HG02759 (cell line): ENCODE results near the gene BEND6.
"Not testable (repeated sequence)": the region's sequence is repeated elsewhere in the genome, so short reads cannot be mapped to it uniquely, and the experiment has no call there.

Experiments
- ATAC-seq: cut with Tn5 transposase; IDR thresholded peaks from one replicate; pipeline ENCODE4 v1.9.1; 2021; ENCODE audit warnings: mild to moderate bottlenecking, moderate library complexity; ENCODE audit not compliant: unreplicated experiment

The BEND6 gene

DNA sequence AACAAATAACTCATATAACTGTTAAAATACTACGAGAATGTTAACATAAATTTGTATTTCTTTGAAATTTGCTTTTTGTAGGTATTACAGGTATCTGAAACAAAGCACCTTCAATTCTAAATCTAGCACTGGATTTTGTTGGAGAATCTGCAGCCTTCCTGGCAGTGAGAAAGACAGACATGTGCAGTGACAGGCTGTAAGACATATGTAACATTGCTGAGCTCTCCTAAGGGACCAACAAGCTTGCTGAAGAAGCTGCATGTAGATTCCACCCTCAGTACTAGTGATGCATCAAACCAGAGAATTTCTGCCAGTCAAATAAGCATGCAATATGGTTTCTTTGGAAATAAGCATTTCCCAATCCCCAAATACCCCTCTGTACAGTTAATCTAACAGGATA lies 71.1 kb downstream of the BEND6 start:
- no peak for ATAC-seq

DNA sequence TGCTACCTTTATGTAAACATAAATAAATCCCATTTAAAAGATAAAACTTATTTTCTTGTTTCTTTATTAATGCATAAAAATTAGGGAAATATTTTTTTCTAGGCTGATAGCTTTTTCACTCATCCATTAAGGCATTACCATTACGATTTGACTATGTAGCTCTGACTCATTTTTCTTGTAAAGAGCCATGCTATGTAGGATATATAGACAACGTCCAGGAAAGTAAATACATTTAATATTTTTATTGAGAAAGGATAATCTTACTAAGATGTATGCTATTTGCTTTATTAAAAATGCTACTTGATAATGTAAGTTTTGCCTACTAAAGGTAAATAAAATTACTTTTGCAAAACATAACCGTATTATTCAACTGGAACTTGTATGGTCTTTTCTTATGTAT lies 72.4 kb downstream of the BEND6 start:
- ATAC-seq = no peak

DNA sequence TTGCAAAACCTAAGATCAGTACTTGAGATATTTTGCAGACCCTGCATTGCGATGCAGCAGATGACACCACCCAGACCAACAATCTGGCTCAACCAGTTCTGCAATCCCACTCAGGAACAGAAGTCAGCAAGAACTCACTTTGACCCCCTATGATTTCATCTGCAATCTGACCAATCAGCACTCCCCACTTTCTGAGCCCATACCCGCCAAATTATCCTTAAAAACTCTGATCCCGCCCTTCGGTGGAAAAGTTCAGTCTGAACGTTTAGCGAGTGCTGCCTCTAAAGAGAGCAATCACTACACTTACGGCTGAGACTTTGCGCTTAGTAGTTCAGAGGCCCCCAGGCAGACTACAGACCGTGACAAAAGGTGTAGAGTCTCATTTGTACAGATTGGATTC lies 74.3 kb downstream of the BEND6 start:
- no peak for ATAC-seq

DNA sequence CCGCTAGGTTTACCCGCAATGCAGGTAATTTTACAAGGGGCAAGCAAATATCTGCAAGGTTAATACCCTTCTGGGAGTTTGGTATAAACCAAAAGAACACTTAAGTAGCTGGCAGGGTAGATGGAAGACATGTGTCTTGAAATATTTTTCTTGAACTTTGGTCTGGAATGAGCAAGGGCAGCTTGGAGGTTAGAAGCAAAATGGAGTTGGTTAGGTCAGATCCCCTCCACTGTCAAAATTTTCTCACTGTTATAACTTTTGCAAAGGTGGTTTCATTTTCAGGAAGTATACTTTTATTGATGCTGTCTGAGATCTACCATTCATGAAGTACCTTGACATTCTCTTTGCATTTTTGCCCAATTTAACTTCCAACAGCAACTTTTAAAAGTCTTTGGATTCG lies 78.3 kb downstream of the BEND6 start:
- ATAC-seq = no peak

DNA sequence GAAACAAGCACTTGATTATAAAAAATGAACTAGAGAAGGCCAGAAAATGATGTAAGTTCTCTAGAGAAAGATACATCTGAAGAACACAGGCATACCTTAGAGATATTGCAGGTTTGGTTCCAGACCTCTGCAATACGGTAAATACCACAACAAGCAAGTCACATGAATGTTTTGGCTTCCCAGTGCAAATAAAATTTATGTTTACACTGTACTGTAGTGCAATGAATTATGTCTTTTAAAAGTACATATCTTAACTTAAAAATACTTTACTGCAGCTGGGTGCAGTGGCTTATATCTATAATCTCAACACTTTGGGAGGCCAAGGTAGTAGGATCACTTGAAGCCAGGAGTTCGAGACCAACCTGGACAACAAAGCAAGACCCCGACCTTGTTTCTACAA lies 80.6 kb downstream of the BEND6 start:
- no peak for ATAC-seq

- ATAC-seq = no peak
Measured at GRCh38 chr6:57038906-57039305, 84.0 kb downstream of the BEND6 start.

- ATAC-seq = no peak
Measured at GRCh38 chr6:57040011-57040410, 85.1 kb downstream of the BEND6 start.

- not testable (repeated sequence) for ATAC-seq
Measured at GRCh38 chr6:57044061-57044460, 89.2 kb downstream of the BEND6 start.

DNA sequence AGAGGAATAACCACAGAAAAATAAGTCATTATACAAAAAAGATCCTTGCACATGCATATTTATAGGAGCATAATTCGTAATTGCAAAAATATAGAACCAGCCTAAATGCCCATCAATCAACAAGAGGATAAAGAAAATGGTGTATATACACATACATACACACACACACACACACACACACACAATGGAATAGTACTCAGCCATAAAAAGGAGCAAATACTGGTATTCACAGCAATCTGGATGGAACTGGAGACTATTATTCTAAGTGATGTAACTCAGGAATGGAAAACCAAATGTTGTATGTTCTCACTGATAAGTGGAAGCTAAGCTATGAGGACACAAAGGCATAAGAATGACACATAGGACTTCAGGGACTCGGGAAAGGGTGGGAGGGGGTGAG lies 89.7 kb downstream of the BEND6 start:
- ATAC-seq = no peak

DNA sequence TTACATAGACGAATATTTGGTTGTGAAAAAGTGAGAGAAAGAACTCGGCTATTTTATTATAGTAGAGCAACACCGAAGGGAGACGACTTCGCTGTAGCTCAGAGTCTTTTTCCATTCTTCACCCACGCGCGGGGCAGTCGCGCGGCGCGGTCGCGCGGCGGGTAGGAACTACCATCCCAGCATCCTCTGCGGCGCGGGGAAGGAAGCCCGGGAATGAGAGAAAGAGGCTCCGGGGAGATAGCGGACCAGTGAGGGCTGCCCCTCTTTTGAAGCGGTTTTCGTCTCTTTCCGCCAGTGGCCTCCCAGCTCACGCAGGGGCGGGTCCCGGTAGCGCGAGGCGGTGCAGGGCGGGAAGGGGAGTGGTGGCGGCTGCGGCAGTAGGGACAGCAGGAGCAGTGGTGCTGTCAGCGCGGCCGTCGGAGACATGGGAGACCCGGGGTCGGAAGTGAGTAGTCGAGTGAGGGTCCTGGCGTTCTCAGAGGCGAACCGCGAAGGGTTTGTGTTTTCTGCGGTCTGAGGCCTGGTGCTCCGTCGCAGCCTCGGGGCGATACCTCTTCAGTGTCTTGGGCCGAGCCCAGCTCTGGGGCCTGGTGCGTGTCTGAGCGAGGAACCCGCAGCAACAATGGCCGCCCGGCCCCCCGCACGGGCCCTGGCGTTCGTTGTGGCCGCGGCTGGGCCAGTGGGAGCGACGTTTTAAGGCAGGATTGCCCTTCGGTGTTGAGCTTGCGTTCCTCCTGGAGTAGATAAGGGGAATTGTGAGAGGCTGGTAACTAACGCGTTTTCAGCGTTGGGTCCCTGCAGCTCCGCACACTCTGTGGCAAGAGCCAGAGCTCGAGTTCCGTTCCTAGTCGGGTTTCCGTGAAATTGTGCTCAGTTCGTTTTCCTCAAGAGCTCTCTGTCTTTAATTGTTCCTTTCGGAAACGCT lies 91.7 kb downstream of the BEND6 start, which contains the start of gene KIAA1586:
Gene KIAA1586, plus strand, starts transcription at position 362 of the 925 bp plus-strand sequence. Its CDS starts 63 bp downstream, at position 425.
- ATAC-seq = peak; percentile 94

DNA sequence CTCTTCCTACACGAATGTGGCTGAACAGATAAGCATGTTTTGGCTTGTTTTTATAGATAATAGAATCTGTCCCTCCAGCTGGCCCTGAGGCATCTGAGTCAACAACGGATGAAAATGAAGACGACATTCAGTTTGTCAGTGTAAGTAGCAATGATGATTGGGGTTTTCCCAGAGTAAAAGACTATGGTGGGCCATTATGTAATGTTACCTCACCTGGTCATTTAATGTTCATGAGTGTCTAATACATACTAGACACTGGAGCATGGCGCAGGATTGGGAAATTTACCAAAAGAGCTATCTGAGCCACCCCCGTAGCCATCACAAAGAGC lies 92.3 kb downstream of the BEND6 start:
- ATAC-seq = peak; percentile 23

DNA sequence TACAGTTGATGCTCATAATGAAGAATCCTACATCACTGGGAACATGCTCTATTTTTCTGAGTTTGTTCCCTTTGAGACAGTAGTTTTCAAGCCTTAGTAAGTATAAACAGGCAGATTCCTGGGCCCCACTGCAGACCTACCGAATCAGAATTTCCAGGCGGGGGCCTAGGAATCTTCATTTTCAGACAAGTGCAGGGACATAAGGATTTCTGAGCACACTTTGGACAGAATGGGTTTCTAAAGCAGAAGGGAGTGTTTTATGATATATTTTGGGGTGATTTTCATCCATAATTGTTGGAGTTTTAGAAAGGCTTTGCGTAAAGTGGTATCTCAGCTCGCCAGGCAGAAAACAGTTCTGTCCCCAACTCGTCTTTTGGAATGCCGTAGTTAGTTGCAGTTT lies 93.0 kb downstream of the BEND6 start:
- ATAC-seq = not testable (repeated sequence)

GRCh38 chr6:57048577-57048976 lies 93.7 kb downstream of the BEND6 start:
- no peak for ATAC-seq

- no peak for ATAC-seq
Measured at GRCh38 chr6:57063847-57064246, 108.9 kb downstream of the BEND6 start.

DNA sequence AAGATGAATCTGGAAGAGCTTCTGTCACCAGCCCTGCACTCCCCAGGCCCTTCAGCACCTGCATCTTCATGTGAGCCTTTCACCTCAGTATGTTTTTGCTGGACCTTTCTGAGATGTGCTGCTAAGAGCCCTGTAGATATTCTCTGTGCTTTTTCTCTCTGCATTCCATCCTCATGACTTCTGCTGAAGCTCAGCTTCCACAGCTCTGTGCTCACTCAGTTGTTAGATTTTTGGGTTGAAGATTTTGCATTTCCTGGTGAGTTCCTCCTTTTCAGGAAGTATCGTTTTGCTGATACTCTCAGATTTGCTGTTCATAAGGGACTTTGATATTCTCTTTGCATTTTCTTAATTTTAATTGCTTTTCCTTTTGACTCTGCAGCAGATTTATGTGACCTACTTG lies 109.9 kb downstream of the BEND6 start:
- ATAC-seq = no peak

DNA sequence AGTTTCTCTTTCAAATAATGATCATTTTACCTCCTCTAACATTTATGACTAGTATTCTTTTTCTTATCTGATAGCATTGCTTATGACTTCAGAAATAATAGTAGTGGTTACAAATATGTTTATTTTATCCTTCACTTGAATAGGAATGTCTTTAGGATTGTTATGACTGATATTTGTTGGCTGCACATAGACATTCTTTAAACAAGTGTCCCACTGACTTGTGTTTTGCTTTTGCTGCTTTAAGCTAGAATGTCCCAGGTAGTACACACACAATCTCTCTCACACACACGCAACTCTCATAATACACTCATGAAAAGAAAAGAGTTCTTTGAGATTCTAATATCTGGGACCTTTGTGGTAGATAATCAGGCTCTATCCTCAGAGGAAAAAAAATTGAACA lies 113.2 kb downstream of the BEND6 start:
- ATAC-seq = no peak

DNA sequence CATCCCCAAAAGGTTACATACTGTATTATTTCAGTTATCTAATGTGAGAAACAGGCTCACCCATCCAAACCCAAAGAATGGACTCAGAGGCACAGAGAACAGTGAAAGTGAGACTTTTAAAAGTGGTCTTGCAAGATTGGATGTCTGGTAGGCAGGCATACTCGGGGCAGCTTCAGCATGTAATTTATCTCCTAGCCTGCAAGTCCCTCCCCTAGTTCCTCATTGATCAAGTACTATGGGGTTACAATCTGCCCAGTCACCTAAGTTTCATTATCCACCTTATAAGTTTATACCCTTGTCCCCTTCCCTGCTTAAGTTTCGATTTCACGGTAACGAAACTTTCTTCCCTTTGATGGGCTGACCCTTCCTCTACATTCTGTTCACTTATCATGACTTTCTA lies 114.3 kb downstream of the BEND6 start:
- ATAC-seq = no peak

DNA sequence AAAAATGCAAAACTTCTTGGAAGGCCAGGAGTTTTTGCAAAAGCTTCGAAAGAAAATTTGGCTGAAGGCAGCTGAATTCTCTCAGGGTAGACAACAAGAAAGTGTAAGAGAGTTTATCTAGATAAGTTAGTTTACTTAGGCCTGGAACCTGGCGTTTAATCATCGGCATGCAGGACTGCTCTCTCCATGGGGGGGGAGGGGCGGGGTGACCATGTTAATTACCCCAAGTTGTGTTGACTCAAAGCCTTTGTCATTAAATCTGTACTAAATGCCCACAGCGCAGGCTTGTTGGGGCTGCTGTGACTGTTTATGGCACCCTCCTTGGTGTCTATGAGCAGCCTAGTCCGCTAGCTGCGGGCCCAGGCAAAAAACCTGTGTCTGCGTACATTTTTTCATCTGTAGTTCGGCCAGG lies 115.0 kb downstream of the BEND6 start:
- no peak for ATAC-seq

DNA sequence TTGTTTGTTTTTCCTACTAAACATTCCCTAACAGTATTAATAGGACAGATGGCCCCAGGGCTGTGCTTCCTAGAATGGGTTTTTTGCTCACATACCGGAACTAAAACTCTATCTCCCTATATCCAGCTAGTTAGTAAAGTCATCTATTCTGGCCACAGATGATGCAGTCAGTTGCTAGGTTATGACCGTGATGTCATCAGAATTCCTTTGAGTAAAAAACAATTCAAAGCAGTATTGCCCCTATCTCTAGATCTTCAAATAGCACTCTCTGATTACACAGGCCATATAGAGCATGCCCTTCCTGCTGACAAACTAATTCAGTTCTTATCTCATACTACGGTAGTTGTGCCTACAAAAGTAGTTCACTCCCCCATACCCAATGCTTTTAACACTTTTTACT lies 117.2 kb downstream of the BEND6 start:
- ATAC-seq = no peak

DNA sequence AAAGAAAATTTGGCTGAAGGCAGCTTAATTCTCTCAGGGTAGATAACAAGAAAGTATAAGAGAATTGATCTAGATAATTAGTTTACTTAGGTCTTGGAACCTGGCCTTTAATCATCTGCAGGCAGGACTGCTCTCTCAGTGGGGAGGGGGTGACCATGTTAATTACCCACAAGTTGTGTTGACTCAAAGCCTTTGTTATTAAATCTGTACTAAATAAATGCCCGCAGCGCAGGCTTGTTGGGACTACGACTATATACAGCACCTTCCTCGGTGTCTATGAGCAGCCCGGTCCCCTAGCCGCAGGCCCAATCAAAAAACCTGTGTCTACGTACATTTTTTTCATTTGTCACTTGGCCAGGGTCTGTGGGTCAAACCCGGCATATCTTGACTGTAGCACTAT lies 119.5 kb downstream of the BEND6 start:
- no peak for ATAC-seq

DNA sequence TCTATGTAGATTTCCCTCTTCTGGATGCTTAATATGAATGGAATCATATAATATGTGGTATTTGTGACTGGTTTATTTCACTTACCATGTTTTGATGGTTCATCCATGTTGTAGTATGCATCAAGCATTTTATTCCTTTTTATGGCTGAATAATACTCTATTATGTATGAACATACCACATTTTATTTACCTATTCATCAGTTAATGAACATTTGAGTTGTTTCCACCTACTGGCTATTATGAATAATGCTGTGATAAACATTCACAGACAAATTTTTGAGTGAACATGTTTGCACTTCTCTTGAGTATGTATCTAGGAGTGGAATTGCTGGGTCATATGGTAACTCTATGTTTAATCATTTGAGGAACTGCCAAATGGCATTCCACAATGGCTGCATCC lies 120.2 kb downstream of the BEND6 start:
- ATAC-seq = no peak
